Esophagus squamous epithelium (tissue), 4 donors: ENCODE measurements around the gene WDR33.
"Not testable (repeated sequence)": the region's sequence is repeated elsewhere in the genome, so short reads cannot be mapped to it uniquely, and the experiment has no call there.

Experiments used
- CTCF ChIP-seq, 6 experiments: fragments of 450-650 bp in 4 of 6; fragments of 200-600 bp in 2 of 6; sonication (generic) in 2 of 6; IDR thresholded peaks; one replicate each; pipeline ENCODE4 v1.5.1; 2016 to 2019; ENCODE audit warnings: antibody characterized with exemption in 6 of 6, mild to moderate bottlenecking in 4 of 6, moderate library complexity in 4 of 6
- POLR2A ChIP-seq, 4 donors: fragments of 450-650 bp; IDR thresholded peaks; one replicate each; pipeline ENCODE4 v1.6.1; 2017; ENCODE audit warnings: antibody characterized with exemption in 4 of 4, mild to moderate bottlenecking in 4 of 4, moderate library complexity in 3 of 4

- TF ChIP-seq CTCF, POLR2A (IDR thresholded peaks at IDR 0.05): not testable (repeated sequence)
Observed at GRCh38 chr2:127749537-127749936, 61.4 kb downstream of the WDR33 start.
